ENCODE results near the gene ZNF436. TPM values are rescaled to one million over a fixed set of nuclear protein-coding genes. Genes with fewer than 3 reads are reported as not detected.

Gene ZNF436
- total RNA-seq, 1 donor from 2014 or later: 29.0 TPM

GRCh38 chr1:23357138-23357908 is 12.3 kb downstream of the ZNF436 start:
- no peak for FAIRE-seq

DNA sequence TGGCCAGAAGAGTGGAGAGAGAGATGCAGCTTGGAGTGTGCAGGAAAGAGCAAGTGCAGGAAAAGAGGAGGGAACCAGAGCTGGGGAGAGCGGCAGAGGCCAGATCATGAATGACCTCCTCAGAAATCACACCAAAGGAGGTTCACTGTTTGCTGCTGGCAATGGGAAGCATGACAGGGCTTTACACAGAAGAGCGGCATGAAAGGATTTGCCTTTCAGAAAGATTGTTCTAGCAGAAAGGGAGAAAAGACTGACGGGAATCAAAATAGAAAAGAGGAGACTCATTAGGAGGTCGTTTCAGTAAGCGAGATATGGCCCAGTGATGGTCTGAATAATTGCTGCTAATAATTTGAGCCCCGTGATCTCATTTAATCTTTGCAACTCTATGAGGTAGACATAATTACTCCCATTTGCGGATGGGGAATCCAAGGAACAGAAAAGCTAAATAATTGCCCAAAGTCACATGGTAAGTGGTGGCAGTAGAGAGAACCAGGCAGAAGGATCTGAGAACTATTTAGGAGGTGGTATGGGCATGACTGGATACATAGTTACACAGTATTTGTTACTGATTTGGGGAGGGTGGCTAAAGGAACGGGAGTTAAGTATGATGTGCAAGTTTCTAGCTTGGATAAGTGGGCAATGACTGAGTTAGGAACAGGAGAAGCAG is 13.0 kb downstream of the ZNF436 start:
- TF ChIP-seq CTCF (IDR thresholded peaks at IDR 0.05; ENCODE audit: insufficient read depth, low read length, severe bottlenecking): no peak
- no peak for FAIRE-seq
- no peak overlapping the region for H3K4me3 ChIP-seq (ENCODE audit: low read depth, low read length)
- H3K36me3 ChIP-seq (ENCODE audit: control insufficient read depth, insufficient read depth, low read length): peaks cover 14% of the 10 kb centered on the region
- no peaks in the 10 kb centered on the region for H3K27me3 ChIP-seq (ENCODE audit: control insufficient read depth, insufficient read depth, low read length)
- no peak for DNase-seq (ENCODE audit: low read depth)

More at GRCh38 chr1:23357138-23357908, 12.3 kb downstream of the ZNF436 start:
- peaks cover 20% of the 10 kb centered on the region for H3K36me3 ChIP-seq (ENCODE audit: control insufficient read depth, insufficient read depth, low read length)
- no peaks in the 10 kb centered on the region for H3K27me3 ChIP-seq (ENCODE audit: control insufficient read depth, insufficient read depth, low read length)
- DNase-seq (ENCODE audit: low read depth): no peak
- no peak overlapping the region for H3K4me3 ChIP-seq (ENCODE audit: low read depth, low read length)
- no peak for TF ChIP-seq CTCF (IDR thresholded peaks at IDR 0.05; ENCODE audit: insufficient read depth, low read length, severe bottlenecking)

DNA sequence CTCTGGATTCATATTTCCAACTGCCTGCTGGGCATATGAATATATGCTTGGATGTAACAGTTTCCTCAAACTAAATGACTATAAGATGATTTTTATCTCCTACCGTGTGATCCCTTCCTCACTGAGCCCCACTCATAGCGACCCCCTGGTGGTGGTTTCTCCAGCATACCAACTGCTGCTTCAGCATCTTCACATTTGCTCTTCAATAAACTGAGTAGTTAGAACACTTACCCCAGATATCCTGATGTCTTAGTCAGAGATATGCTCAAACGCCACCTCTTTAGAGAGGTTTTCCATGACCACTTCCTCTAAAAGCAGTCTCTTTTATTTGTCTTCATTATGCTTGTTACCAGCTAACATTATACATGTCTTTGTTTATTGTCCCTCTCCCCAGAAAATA is 15.4 kb downstream of the ZNF436 start:
- DNase-seq (ENCODE audit: low read depth) (no peak), FAIRE-seq (no peak)
- no peaks in the 10 kb centered on the region for H3K27me3 ChIP-seq (ENCODE audit: control insufficient read depth, insufficient read depth, low read length)
- no peaks in the 10 kb centered on the region for H3K36me3 ChIP-seq (ENCODE audit: control insufficient read depth, insufficient read depth, low read length)
- TF ChIP-seq CTCF (IDR thresholded peaks at IDR 0.05; ENCODE audit: insufficient read depth, low read length, severe bottlenecking): no peak
- no peak overlapping the region for H3K4me3 ChIP-seq (ENCODE audit: low read depth, low read length)

GRCh38 chr1:23352096-23352695 is 17.4 kb downstream of the ZNF436 start:
- Histone ChIP-seq H3K36me3 (ENCODE audit: control insufficient read depth, insufficient read depth, low read length) (no peaks in the 10 kb centered on the region), H3K4me3 (ENCODE audit: low read depth, low read length) (no peak overlapping the region), H3K27me3 (ENCODE audit: control insufficient read depth, insufficient read depth, low read length) (no peaks in the 10 kb centered on the region)
- DNase-seq (ENCODE audit: low read depth) (no peak), FAIRE-seq (no peak)
- no peak for TF ChIP-seq CTCF (IDR thresholded peaks at IDR 0.05; ENCODE audit: insufficient read depth, low read length, severe bottlenecking)

DNA sequence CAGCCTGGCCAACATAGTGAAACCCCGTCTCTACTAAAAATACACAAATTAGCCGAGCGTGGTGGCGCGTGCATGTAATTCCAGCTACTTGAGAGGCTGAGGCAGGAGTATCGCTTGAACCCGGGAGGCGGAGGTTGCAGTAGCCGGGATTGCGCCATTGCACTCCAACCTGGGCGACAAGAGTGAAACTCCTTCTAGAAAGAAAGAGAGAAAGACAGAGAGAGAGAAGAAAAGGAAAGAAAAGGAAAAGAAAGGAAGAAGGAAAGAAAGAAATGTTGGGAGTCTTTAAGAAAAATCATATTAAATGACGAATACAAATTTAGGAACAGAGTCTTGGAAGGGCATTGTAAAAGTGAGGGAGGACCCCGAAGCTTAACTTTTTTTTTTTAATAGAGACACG is 23.7 kb downstream of the ZNF436 start:
- H3K36me3 ChIP-seq (ENCODE audit: control insufficient read depth, insufficient read depth, low read length): no peaks in the 10 kb centered on the region
- no peak for TF ChIP-seq CTCF (IDR thresholded peaks at IDR 0.05; ENCODE audit: insufficient read depth, low read length, severe bottlenecking)
- FAIRE-seq: no peak

More for the DNA sequence above, 23.7 kb downstream of the ZNF436 start:
- DNase-seq (ENCODE audit: low read depth): no peak
- Histone ChIP-seq H3K27me3 (ENCODE audit: control insufficient read depth, insufficient read depth, low read length) (no peaks in the 10 kb centered on the region), H3K4me3 (ENCODE audit: low read depth, low read length) (no peak overlapping the region)

Measured in bronchial epithelial cell (primary cell).